Ascending aorta (tissue), 2 donors: ENCODE results near the gene ASAP2. TPM values are rescaled to one million over a fixed set of nuclear protein-coding genes. Genes with fewer than 3 reads are reported as not detected.

Source experiments
- DNase-seq, 2 donors: peaks; one replicate each; pipeline ENCODE4 v3.0.0-alpha.2; 2019; ENCODE audit warnings: low spot score in 2 of 2
- H3K27ac ChIP-seq, 2 donors: fragments of 200-600 bp; sonication (generic); one replicate each; pipeline ENCODE4 v1.5.1; 2016 to 2017; ENCODE audit warnings: mild to moderate bottlenecking in 1 of 2
- H3K27me3 ChIP-seq: fragments of 200-600 bp; sonication (generic); one replicate; pipeline ENCODE4 v1.5.1; 2017
- H3K36me3 ChIP-seq, 2 donors: fragments of 200-600 bp; sonication (generic); one replicate each; pipeline ENCODE4 v1.5.1; 2016
- H3K4me1 ChIP-seq, 2 donors: fragments of 200-600 bp; sonication (generic); one replicate each; pipeline ENCODE4 v1.5.1; 2016 to 2017; ENCODE audit warnings: mild to moderate bottlenecking in 1 of 2
- H3K4me3 ChIP-seq, 2 donors: fragments of 200-600 bp; sonication (generic); one replicate each; pipeline ENCODE4 v1.5.1; 2016 to 2017; ENCODE audit warnings: mild to moderate bottlenecking in 1 of 2
- H3K9me3 ChIP-seq, 2 donors: fragments of 200-600 bp; sonication (generic); one replicate each; pipeline ENCODE4 v1.5.1; 2016
- CTCF ChIP-seq, 3 experiments: fragments of 200-600 bp in 2 of 3; fragments of 450-650 bp in 1 of 3; sonication (generic) in 2 of 3; IDR thresholded peaks; one replicate each; pipeline ENCODE4 v1.5.1; 2016 to 2019; ENCODE audit warnings: antibody characterized with exemption in 3 of 3, mild to moderate bottlenecking in 1 of 3, moderate library complexity in 1 of 3
- intact Hi-C: fragments of 100-400 bp; cut with DNase I; formaldehyde crosslinking; loops from one replicate; pipeline ENCODE4 v1.15.1; 2023
- total RNA-seq: library from RNA; depleted of rRNA; stranded (reverse); fragments of >200 nt; gene quantifications from one replicate; pipeline ENCODE4 v1.1.0, GENCODE V29; 2016

The ASAP2 gene
- total RNA-seq, 1 donor from 2014 or later, result 56.9 TPM

- intact Hi-C loops, result no loop called here
- no peak for DNase-seq
- H3K36me3 ChIP-seq, result peaks cover 21 to 53% of the 10 kb centered on the region in 2 donors
These were observed 136.9 kb downstream of the ASAP2 start for GRCh38 chr2:9343524-9343923.

GRCh38 chr2:9344434-9344833 lies 137.8 kb downstream of the ASAP2 start:
- intact Hi-C loops, result no loop called here
- no peak for DNase-seq
- Histone ChIP-seq H3K9me3 (no peaks in the 10 kb centered on the region), H3K36me3 (peaks cover 21 to 51% of the 10 kb centered on the region in 2 donors), H3K4me3 (no peak overlapping the region), H3K27ac (no peak overlapping the region), H3K4me1 (peaks cover 0 to 14% of the 10 kb centered on the region in 2 donors), H3K27me3 (no peaks in the 10 kb centered on the region)
- TF ChIP-seq CTCF (IDR thresholded peaks at IDR 0.05), result no peak

More at GRCh38 chr2:9343524-9343923, 136.9 kb downstream of the ASAP2 start:
- Histone ChIP-seq H3K4me3 (no peak overlapping the region), H3K9me3 (no peaks in the 10 kb centered on the region), H3K27me3 (no peaks in the 10 kb centered on the region), H3K27ac (no peak overlapping the region), H3K4me1 (peaks cover 0 to 14% of the 10 kb centered on the region in 2 donors)
- no peak for TF ChIP-seq CTCF (IDR thresholded peaks at IDR 0.05)

- Histone ChIP-seq H3K4me1 (peaks cover 0 to 14% of the 10 kb centered on the region in 2 donors), H3K27ac (no peak overlapping the region), H3K27me3 (no peaks in the 10 kb centered on the region), H3K9me3 (no peaks in the 10 kb centered on the region), H3K4me3 (no peak overlapping the region), H3K36me3 (peaks cover 17 to 44% of the 10 kb centered on the region in 2 donors)
- no peak for DNase-seq
- TF ChIP-seq CTCF (IDR thresholded peaks at IDR 0.05), result no peak
- intact Hi-C loops, result loop anchor here (5.0 kb wide), 1 partner anchor 138 kb away; the partner anchor contains the start of gene ASAP2
These were observed 138.7 kb downstream of the ASAP2 start for GRCh38 chr2:9345343-9345742.

GRCh38 chr2:9345997-9346396 lies 139.4 kb downstream of the ASAP2 start:
- H3K36me3 ChIP-seq, result peaks cover 22 to 46% of the 10 kb centered on the region in 2 donors
- H3K27me3 ChIP-seq, result no peaks in the 10 kb centered on the region
- no peak for DNase-seq
- no peak overlapping the region for H3K4me3 ChIP-seq
- H3K27ac ChIP-seq, result peak overlapping the region in 1 of 2 donors; percentile 78
- intact Hi-C loops, result loop anchor here (5.0 kb wide), 1 partner anchor 139 kb away; the partner anchor contains the start of gene ASAP2
- no peaks in the 10 kb centered on the region for H3K9me3 ChIP-seq
- peaks cover 0 to 14% of the 10 kb centered on the region in 2 donors for H3K4me1 ChIP-seq
- no peak for TF ChIP-seq CTCF (IDR thresholded peaks at IDR 0.05)

GRCh38 chr2:9346885-9347284 lies 140.3 kb downstream of the ASAP2 start:
- peak overlapping the region; percentile 73 to 78 for H3K27ac ChIP-seq
- DNase-seq, result no peak
- peaks cover 31 to 50% of the 10 kb centered on the region in 2 donors for H3K36me3 ChIP-seq
- intact Hi-C loops, result loop anchor here (5.0 kb wide), 1 partner anchor 140 kb away; the partner anchor contains the start of gene ASAP2
- H3K27me3 ChIP-seq, result no peaks in the 10 kb centered on the region
- peak overlapping the region in 1 of 2 donors; percentile 4 for H3K4me3 ChIP-seq
- H3K4me1 ChIP-seq, result peaks cover 0 to 14% of the 10 kb centered on the region in 2 donors
- no peak for TF ChIP-seq CTCF (IDR thresholded peaks at IDR 0.05)
- H3K9me3 ChIP-seq, result no peaks in the 10 kb centered on the region
